Measurements from ENCODE around the gene ERFL.
A peak's percentile ranks its signal among the peaks of the same experiment; 100 is the strongest.

Gene ERFL

GRCh38 chr19:41928221-41928683 lies at the start of gene ERFL:
TSS of gene ERFL (minus strand) at chr19:41928449. CDS start at chr19:41912919, 15,530 bp downstream.
- DNase-seq = peak in 1 of 2 donors; percentile 48

GRCh38 chr19:41977916-41978315 lies 49.7 kb upstream of the ERFL start:
- no peak for DNase-seq

- DNase-seq = no peak
These were observed 46.4 kb upstream of the ERFL start for GRCh38 chr19:41974652-41975051.

GRCh38 chr19:41971363-41971762 lies 43.1 kb upstream of the ERFL start:
- no peak for DNase-seq

GRCh38 chr19:41969772-41970458 lies 41.7 kb upstream of the ERFL start:
- no peak for DNase-seq

- DNase-seq = no peak
These were observed 40.7 kb upstream of the ERFL start for GRCh38 chr19:41968751-41969595.

GRCh38 chr19:41967054-41967783 lies 39.0 kb upstream of the ERFL start:
- DNase-seq = no peak

- no peak for DNase-seq
These were observed 36.9 kb upstream of the ERFL start for GRCh38 chr19:41965106-41965505.

GRCh38 chr19:41960973-41961372 lies 32.7 kb upstream of the ERFL start:
- no peak for DNase-seq

- peak; percentile 88 to 89 for DNase-seq
These were observed 31.1 kb upstream of the ERFL start, which contains the start of gene RABAC1 for GRCh38 chr19:41959056-41960053. TSS of gene RABAC1 (minus strand) at chr19:41959321. CDS start at chr19:41959292, 29 bp downstream.

- DNase-seq = peak; percentile 87 to 92
These were observed 30.3 kb upstream of the ERFL start for GRCh38 chr19:41958367-41959055.

- DNase-seq = peak; percentile 47
These were observed 29.7 kb upstream of the ERFL start for GRCh38 chr19:41957838-41958366.

- no peak for DNase-seq
These were observed 29.1 kb upstream of the ERFL start for GRCh38 chr19:41957161-41957837.

GRCh38 chr19:41956621-41957020 lies 28.4 kb upstream of the ERFL start:
- no peak for DNase-seq

- DNase-seq = no peak
These were observed 27.3 kb upstream of the ERFL start for GRCh38 chr19:41955521-41955920.

GRCh38 chr19:41951686-41952172 lies 23.5 kb upstream of the ERFL start:
- DNase-seq = peak; percentile 94 to 97

GRCh38 chr19:41947091-41947490 lies 18.8 kb upstream of the ERFL start:
- no peak for DNase-seq

- DNase-seq = peak; percentile 85 to 87
These were observed 17.0 kb upstream of the ERFL start for GRCh38 chr19:41945135-41945766.

GRCh38 chr19:41944336-41944735 lies 16.1 kb upstream of the ERFL start:
- no peak for DNase-seq

All from stimulated activated CD4-positive, alpha-beta T cell treated with anti-CD3 and anti-CD28 coated beads, Interleukin-2, amount 100 ng/mL, for 24 hours (primary cell).